Mucosa of descending colon (tissue), 3 donors: ENCODE results near the gene CYP1A2. TPM values are rescaled to one million over a fixed set of nuclear protein-coding genes. Genes with fewer than 3 reads are reported as not detected.

ENCODE experiments used
- ATAC-seq: fragments of 200-7000 bp; cut with Tn5 transposase; one replicate; pipeline ENCODE4 v1.9.1; 2020; ENCODE audit warnings: mild to moderate bottlenecking, moderate library complexity
- DNase-seq, 3 donors: peaks; one replicate each; pipeline ENCODE4 v3.0.0-alpha.2; 2020
- H3K36me3 ChIP-seq: fragments of 200-600 bp; one replicate; pipeline ENCODE4 v1.8.0; 2021; ENCODE audit warnings: low read depth, mild to moderate bottlenecking
- H3K4me1 ChIP-seq: fragments of 200-600 bp; one replicate; pipeline ENCODE4 v1.8.0; 2021; ENCODE audit warnings: low read depth, mild to moderate bottlenecking
- H3K4me3 ChIP-seq: fragments of 200-600 bp; one replicate; pipeline ENCODE4 v1.8.0; 2021; ENCODE audit warnings: mild to moderate bottlenecking
- H3K9me3 ChIP-seq: fragments of 200-600 bp; one replicate; pipeline ENCODE4 v1.8.0; 2021; ENCODE audit warnings: mild to moderate bottlenecking
- intact Hi-C, 2 donors: fragments of 100-400 bp; cut with DNase I in 1 of 2; cut with micrococcal nuclease in 1 of 2; formaldehyde crosslinking; loops; one replicate each; pipeline versions ENCODE4 v1.11.0 to v1.11.1; 2022; cut with DNase I, micrococcal nuclease
- total RNA-seq, 3 donors: library from RNA; stranded (reverse); fragmentation: NEBNext Ultra II Directional in 2 of 3; extraction: Animal tissue kit (Norgen Biotek cat#: 25700) in 2 of 3; gene quantifications; one replicate each; pipeline versions ENCODE4 v1.2.1 to v1.2.4, GENCODE V29; 2021 to 2023
- TF ChIP-seq, protein P1 (sequence below): fragments of 200-600 bp; IDR thresholded peaks from one replicate; pipeline ENCODE4 v1.8.0; 2022; ENCODE audit warnings: antibody characterized with exemption, mild to moderate bottlenecking
- donor health status: DM: no; HTN: no; CAD: no; lungs with moderate emphysema.
- donor health status: DM: no; HTN: no; CAD: no.
- donor health status: DM: no; HTN: yes; CAD: no.

The CYP1A2 gene
- total RNA-seq, 3 donors from 2014 or later, result not detected

DNA sequence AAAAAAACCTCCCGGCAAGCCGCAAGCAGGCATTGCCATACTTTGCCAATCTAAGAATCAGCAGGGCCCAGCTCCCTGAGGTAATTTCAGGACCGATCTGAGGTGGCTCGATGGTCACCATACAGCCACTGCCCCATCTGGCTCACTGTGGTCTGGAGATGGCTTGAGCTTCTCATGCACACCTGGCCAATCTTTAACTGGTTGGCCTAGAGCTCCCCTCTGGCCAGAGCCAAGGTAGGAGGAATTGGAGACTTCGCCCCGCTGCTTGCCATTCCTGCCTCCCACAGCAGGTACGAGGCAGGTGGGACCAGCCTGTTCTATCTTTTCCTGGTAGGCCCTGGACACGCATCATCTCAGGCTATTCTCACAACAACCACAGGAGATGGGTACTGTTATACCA, 10.1 kb downstream of the CYP1A2 start:
- no peaks in the 10 kb centered on the region for H3K4me1 ChIP-seq
- H3K4me3 ChIP-seq, result no peak overlapping the region
- intact Hi-C loops, result no loop called here
- no peak for DNase-seq
- no peak for ATAC-seq
- no peaks in the 10 kb centered on the region for H3K36me3 ChIP-seq
- TF ChIP-seq, protein P1, sequence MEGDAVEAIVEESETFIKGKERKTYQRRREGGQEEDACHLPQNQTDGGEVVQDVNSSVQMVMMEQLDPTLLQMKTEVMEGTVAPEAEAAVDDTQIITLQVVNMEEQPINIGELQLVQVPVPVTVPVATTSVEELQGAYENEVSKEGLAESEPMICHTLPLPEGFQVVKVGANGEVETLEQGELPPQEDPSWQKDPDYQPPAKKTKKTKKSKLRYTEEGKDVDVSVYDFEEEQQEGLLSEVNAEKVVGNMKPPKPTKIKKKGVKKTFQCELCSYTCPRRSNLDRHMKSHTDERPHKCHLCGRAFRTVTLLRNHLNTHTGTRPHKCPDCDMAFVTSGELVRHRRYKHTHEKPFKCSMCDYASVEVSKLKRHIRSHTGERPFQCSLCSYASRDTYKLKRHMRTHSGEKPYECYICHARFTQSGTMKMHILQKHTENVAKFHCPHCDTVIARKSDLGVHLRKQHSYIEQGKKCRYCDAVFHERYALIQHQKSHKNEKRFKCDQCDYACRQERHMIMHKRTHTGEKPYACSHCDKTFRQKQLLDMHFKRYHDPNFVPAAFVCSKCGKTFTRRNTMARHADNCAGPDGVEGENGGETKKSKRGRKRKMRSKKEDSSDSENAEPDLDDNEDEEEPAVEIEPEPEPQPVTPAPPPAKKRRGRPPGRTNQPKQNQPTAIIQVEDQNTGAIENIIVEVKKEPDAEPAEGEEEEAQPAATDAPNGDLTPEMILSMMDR, result no peak
- H3K9me3 ChIP-seq, result no peaks in the 10 kb centered on the region

DNA sequence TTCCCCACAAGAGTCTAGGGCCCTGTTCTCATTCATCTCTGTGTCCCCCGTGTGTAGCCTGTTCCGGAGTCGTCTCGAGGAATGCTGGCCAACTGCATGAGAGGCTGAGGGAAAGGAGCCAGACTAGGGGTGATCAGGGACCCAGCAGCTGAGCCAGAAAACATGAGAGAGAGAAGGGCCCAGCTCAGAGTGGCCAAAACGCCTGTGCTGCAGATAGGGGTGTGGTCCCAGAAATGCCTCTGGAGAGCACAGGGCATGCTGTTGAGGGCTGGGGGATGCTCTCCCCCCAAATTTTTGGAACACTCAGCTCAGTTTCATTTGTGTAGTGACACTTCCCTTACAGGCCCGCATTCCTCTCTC, 14.1 kb downstream of the CYP1A2 start:
- Histone ChIP-seq H3K9me3 (no peaks in the 10 kb centered on the region), H3K4me3 (no peak overlapping the region), H3K36me3 (no peaks in the 10 kb centered on the region), H3K4me1 (no peaks in the 10 kb centered on the region)
- ATAC-seq, result no peak
- intact Hi-C loops, result loop anchor here in 1 of 2 donors (10.0 kb wide), 1 partner anchor 388 kb away; no protein-coding TSS in a partner anchor
- DNase-seq, result no peak
- TF ChIP-seq, protein P1, result no peak

DNA sequence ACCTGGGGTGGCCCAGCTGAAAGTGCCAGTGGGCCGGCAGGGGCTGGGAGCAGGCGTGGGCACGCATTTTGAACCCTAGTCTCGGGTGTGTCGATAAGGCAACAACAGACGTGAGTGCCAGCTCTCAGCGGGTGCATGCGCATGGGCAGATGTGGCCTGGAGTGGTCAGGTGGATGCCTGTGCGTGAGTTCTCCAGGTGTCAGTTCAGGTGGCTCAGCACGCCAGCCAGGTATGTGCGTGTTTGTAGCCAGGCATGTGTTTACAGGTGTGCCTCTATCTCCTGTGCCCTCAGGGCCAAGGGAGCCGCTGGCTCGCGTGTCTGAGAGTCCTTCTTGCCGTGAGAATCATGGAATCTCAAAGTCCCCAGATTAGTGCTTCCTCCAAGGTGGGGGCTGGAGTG, 14.8 kb downstream of the CYP1A2 start:
- H3K4me3 ChIP-seq, result no peak overlapping the region

DNA sequence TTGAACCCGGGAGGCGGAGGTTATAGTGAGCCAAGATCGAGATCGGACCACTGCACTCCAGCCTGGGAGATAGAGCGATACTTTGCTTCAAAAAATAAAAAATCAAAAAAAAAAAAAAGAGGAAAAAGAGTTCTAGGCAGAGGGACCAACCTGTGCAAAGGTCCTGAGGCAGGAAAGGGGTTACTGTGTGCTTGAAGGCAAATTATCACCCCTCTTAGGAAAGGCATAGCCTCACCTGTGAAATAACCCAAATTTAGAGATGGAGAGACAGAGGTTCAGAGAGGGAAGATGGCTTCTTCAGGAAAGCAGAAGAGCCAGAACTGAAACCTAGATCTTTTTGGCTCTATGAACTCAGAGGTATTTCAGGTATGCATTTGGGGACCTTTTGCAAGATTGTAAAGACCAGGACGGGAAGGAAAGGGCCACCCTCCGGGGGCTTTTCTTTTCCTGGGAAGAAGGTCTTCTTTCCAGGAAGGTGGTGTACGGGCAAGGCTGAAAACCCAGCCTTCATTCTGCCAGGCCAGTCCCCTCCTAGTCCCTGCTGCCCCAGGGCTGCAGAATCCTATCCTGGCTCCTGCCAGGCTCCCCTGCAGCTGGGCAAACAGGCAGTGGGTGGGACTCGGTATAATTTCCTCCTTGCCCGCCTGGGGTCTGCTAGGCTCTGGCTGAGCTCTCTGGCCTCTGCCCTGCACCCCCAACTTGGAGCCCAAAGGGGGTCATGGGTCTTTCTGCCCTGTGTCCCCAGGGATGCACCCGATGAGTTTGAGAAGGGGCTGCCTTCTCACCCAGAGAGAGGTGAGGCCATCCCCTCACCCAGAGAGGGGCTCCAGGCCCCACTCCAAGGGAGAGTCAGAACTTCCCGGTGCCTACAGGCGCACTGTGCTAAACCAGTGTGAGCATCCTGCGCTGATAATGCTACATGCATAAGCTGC, 18.8 kb downstream of the CYP1A2 start:
- peaks cover 8% of the 10 kb centered on the region for H3K4me1 ChIP-seq
- H3K9me3 ChIP-seq, result no peaks in the 10 kb centered on the region
- DNase-seq (no peak), ATAC-seq (no peak)
- intact Hi-C loops, result loop anchor here (2.0 to 10.0 kb wide), 2 partner anchors 133 to 393 kb away; no protein-coding TSS in a partner anchor
- H3K4me3 ChIP-seq, result no peak overlapping the region
- no peaks in the 10 kb centered on the region for H3K36me3 ChIP-seq
- TF ChIP-seq, protein P1, result no peak

More for the DNA sequence above, 14.8 kb downstream of the CYP1A2 start:
- ATAC-seq, result peak; percentile 32
- Histone ChIP-seq H3K36me3 (no peaks in the 10 kb centered on the region), H3K4me1 (no peaks in the 10 kb centered on the region), H3K9me3 (no peaks in the 10 kb centered on the region)
- DNase-seq, result peak in 2 of 3 donors; percentile 23 to 54
- intact Hi-C loops, result loop anchor here in 1 of 2 donors (10.0 kb wide), 1 partner anchor 389 kb away; no protein-coding TSS in a partner anchor
- TF ChIP-seq, protein P1, result no peak

DNA sequence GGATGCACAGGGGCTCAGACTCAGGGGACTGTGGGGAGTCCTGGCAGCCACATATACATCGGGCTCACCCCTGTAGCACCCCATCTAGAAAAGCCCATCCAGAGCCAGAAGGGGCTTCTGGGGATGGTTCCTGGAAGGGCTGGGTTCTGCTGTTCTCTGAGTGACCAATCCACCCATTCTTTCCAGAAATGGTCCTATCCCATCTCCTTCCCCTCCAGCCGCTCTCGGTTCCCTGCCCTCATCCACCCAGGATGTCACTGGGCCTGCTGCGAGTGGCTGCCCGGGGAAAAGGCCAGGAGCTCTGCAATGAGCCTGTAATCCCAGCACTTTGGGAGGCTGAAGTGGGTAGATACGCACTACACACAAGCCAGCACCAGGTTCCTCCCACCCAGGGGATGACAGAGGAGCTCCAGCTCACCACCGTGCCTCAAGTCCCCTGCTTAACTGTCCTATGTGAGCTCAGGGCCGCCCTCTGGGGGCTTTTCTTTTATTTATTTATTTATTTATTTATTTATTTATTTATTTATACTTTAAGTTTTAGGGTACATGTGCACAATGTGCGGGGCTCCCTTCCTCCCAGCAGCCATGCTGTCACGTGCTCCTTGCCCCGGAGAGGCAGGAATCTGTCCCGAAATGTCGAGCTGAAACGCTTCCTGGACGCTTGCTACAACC, 19.6 kb downstream of the CYP1A2 start:
- no peak overlapping the region for H3K4me3 ChIP-seq
- no peaks in the 10 kb centered on the region for H3K9me3 ChIP-seq
- ATAC-seq (no peak), DNase-seq (no peak)
- TF ChIP-seq, protein P1, result no peak
- intact Hi-C loops, result loop anchor here (2.0 to 10.0 kb wide), 2 partner anchors 133 to 393 kb away; no protein-coding TSS in a partner anchor
- H3K36me3 ChIP-seq, result no peaks in the 10 kb centered on the region
- peaks cover 12% of the 10 kb centered on the region for H3K4me1 ChIP-seq
